ENCODE data around the gene PAX9.
"Not testable (repeated sequence)": the region's sequence is repeated elsewhere in the genome, so short reads cannot be mapped to it uniquely, and the experiment has no call there.

The PAX9 gene

DNA sequence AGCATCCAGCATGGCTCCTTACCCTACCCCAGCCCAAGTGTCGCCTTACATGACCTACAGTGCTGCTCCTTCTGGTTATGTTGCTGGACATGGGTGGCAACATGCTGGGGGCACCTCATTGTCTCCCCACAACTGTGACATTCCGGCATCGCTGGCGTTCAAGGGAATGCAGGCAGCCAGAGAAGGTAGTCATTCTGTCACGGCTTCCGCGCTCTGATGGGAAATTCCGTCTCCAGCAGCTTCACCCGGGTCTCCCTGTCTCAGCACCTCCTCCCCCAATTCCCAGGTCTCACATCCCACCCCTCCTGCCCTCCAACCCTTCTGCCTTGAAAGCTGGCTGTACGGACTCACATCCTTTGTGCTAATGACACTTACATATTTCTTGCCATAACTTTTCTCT is 14.6 kb downstream of the PAX9 start:
- no peak for DNase-seq

DNA sequence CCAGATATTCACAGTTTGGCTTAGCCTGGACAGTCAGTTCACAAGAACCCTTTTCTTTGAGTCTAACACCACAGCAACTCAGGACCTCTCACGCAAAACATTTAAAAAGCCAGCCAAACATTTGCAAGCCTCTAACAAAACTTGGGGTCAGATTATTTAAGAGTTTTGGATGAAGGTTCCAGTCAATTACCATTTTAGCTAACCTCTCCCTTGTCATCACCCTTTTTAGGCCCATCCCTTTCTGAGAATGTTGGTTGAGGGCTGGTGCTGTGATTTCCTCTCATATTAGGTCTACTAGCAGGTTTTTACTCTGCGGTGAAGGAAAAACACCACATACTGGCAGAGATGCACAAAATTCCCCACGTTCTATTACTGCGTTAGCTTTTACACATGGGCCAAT is 20.7 kb downstream of the PAX9 start:
- DNase-seq: no peak

DNA sequence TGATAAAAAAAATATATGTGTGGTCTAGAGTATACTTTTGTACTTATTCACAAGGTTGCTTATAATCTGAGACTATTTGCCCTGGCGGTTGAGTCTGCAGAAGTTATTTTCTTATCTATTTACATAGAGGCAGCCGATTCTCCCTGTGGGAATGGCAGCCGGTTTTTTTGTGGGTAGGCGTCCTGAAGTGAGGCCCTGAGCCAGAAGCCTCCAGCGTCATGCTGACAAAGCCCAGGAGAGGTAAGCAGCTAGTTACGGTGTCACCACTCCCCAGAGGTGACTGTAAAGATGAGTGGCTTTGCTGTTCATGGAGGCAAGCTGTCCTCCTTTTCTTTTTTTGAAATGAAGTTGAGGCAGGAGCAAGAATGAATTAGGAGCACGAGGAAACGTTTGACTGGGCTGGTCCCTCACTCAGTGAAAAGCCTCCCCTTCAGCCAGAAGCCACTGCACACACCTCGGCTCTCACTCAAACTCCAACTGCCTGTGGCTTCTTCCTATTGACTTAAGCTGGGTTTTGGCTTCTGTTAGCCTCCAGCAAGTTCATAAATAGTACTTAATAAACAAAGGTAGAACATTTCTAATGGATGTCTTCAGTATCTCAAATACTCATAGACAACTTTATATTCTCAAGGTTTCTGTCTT is 21.5 kb downstream of the PAX9 start:
- no peak for DNase-seq

DNA sequence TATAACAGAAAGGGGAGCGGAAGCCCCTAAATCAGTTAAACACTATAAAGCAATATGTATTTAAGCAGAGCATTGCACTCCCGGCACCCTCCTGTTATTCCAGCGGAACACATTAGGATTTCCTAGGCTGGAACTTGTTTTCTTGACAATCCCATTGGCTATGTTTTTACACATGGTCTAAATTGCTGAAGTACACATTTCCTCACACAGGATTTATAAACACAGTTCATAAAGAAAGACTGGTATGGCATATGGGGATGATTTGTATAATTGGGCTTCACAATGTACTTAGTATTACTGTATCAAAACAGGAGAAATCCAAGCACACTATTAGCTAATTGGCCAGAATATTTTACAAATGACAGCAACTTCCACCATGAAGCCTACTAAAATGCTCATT is 23.3 kb downstream of the PAX9 start:
- no peak for DNase-seq

DNA sequence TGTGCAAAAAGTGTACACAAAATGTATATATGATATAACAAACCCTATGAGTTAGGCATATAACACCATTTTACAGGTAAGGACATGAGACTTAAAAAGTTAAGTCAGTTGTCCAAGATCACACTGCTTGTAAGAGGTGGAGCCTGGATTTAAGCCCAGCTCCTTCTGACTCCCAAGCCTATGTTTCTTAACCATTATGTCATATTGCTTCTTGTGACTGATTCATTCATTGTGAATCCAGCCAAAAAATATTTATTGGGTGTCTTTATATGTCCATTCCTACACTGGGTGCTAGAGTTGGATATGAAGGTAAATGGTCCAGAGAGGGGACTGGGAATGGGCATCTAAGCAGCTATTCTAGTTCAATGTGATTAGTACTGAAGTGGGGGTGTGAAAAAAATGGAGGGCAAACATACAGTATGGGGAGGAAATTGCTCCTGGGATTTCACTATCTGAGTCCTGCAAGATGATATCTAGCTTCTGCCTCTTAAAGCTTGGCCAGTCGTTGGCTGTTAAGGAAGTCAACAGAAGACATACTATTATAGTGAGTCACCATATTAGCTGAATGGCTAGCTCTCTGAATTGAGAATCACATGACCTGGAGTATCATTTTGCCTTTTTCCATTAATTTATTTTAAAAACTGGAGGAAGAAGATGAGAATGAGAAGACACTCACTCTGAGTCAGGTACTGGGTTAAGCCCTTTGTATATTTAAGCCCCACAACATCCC is 28.8 kb downstream of the PAX9 start:
- DNase-seq: no peak

DNA sequence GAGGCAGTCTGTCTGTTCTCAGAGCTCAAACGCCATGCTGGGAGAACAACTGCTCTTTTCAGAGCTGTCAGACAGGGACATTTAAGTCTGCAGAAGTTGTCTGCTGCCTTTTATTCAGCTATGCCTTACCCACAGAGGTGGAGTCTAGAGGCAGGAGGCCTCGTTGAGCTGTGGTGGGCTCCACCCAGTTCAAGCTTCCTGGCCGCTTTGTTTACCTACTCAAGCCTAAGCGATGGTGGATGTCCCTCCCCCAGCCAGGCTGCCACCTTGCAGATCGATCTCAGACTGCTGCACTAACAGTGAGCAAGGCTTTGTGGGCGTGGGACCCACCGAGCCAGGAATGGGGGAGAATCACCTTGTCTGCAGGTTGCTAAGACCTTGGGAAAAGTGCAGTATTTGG is 37.8 kb downstream of the PAX9 start:
- not testable (repeated sequence) for DNase-seq

DNA sequence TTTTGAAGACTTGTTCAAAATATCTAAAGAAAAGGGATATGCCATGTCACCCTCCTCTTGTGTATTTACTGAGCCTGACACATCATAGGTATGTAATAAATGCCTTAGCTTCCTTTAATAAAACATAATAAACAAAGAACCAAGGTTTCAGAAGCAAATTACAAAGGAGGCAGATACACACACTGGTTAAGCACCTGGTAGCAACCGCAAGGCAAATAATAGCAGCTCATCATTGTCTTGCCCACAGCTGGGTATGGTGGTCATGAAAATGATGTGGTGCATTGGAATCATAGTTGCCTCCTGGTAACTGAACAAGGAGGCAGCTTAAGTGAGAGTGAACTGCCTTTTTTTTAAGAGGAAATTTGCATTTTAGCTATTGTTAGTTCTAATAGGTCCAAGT is 39.0 kb downstream of the PAX9 start:
- peak in 1 of 2 experiments; percentile 13 for DNase-seq

DNA sequence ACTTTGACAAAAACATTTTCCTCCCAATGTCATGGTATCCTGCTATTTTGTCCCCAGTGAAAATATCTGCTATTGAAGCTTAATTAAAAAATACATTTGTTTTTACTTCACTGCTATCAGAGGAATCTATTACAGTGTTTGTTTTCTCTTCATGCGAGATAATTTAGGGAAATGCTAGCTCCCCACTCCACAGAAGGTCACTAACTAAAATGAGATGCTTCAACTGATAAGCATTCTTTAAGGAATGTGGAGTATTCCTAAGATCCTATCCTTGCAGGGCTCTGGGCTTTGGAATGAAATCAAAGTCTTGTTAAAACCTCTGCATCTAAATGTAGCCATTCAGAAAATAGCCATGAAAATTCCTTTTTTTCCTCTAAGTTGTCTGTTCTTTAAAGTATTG is 39.5 kb downstream of the PAX9 start:
- no peak for DNase-seq

DNA sequence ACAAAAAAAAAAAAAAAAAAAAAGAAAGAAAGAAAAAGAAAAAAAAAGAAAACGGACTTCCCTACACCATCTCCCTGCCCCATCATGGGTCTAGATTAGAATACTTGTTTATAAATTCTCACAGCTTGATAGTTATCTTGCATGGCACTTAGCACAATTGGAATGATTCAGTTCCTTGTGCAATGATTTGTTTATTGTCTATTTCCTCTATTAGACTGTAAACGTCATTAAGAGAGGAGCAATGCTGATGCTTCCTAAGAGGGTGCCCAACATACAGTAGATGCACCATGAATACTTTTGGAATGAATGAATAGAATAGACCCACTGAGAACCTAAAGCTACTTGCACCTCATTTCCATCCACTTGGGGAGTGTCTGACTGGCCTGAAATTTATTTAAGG is 40.8 kb downstream of the PAX9 start:
- DNase-seq: no peak

DNA sequence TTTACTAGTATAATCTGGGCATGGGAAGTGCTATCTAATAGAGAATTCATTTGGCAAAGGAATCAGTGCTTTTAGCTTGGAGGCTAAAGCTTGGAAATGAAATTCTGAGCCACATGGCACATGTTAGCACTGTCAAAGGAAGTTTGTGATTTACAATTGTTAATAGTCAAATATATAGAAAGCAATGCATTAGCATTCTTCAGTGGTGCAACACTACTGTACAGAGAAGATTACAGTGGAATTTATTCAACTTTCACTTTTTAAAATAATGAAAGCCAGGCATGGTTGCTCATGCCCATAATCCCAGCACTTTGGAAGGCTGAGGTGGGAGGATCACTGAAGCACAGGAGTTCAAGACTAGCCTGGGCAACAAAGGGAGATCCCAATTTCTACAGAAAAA is 45.9 kb downstream of the PAX9 start:
- DNase-seq: no peak

DNA sequence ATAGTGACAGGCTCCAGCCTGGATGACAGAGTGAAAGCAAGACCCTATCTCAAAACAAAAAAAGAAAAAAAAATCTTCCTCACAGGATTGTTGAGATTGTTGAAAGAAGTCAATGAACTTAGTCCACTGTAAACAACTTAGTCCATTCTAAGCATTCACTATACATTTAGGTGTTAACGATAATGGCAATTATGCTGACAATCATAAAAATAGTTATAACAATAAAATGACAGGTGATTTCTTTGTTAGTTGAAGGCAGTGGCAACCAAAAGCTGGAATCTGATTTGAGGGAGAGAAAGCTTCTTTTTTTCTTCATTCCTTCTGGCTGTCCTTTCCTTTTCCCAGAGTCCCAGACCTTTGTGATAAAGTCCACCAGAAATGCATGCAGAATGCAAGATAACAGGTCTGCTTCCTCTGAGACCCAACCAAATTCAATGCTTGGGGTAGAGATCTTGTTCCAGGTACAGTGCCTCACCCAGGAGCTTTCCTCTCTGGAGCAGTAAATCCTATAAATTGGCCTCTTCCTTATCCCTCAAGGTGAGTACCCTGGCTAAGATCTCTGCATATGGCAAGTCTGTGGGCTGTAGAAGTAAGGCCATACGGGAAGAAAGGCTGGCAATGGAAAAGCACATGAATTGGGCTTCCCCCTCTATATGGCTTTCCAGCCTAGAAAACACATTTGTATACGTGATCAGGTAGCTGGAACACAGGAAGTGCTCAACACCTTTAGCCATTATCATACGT is 52.5 kb downstream of the PAX9 start:
- no peak for DNase-seq

DNA sequence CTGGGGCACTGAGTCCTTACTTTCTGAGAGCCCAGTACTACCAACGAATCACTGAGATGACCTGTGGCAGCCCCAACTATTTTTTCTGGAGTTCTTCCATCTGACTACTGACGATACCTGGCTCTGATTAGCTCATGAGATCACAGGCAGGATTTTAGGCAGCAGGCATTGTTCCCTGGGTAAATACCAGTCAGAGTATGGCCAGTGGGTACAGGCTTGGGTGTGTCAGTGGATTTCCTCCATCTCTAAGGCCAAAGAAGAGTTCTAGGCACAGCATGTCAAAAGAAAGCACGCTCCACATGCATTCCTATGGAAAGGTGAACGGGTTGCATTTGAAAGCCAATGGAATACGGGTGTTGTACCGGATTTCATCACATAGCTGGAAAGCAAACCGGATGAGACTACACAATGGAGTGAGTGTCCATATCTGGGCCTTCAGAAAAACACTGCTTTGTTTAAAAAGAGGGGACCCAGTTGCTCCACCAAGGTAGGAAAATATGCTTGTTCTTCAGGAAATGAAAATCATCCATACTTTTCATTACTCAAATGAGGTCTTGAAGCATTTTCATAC is 55.0 kb downstream of the PAX9 start:
- DNase-seq: no peak

DNA sequence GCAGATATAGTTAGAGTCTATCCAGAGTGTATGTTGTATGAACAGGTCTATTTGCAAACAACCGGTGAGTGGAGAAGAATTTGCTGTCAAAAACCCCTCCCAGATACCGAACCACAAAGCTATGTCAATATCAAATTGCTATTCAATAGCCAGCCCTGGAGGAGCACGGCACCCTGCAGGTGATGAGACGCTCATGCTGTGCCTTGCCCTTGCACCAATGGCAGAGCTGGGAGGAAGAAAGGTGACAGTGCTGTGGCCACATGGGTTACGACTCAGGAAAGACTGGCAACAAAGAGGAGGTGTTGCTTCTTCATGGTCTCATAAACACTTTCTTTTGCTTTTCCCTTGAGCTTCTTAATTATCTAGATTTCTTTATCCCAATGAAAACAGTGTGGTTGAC is 55.7 kb downstream of the PAX9 start:
- DNase-seq: peak in 1 of 2 experiments; percentile 11

DNA sequence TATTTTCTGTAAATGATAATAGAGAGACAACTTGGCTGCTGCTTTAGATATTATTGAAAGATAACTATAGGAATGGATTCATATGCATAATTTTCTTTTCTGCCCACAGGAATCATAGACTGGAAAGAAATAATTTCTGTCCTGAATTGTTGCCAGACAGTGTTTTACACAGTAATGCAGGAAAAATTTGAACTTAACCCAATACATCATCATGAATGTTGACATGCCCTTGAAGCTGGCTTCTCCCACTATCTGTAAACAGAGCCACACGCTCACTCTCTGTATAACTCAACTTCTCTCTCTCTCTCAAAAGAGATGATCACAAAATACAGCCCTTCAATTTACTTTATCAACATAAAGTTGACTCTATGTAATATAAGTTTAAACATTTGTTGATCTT is 56.6 kb downstream of the PAX9 start:
- no peak for DNase-seq

DNA sequence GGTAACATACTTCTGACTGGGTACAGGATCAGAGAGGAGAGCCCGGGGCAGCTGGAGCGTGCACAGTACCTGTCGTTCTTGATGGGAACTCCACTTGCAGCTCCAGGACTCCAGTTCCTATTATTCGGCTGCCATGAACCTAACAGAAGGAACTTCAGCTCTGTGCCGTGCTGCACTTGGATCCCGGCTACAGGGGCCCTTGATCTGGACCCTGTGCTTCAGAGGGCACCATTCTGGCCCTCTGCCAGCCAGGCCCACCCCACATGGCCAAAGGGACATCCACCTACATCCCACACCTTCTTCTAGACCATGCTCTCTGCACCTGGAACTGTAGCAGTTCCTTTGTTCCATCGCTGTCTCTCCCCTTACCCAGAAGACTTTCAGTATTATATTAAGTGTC is 58.2 kb downstream of the PAX9 start:
- no peak for DNase-seq

DNA sequence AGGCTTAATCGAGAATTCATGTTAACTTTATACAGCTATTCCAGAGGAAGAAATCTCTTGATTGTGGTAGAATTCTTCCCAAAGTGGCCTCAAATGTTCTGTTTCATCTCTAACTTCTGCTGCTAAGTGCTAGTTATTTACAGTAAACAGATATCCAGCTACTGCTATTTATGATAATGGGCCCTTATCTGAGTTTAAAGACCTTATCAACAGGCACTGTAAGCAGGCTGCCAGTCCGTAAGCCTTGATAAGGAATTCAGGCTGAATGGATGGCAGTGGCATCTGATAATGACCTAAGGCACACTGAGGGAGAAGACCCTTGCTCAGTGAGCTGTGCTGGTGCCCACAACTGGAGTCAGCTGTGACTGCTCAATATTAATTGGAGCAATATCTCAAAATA is 59.0 kb downstream of the PAX9 start:
- no peak for DNase-seq

DNA sequence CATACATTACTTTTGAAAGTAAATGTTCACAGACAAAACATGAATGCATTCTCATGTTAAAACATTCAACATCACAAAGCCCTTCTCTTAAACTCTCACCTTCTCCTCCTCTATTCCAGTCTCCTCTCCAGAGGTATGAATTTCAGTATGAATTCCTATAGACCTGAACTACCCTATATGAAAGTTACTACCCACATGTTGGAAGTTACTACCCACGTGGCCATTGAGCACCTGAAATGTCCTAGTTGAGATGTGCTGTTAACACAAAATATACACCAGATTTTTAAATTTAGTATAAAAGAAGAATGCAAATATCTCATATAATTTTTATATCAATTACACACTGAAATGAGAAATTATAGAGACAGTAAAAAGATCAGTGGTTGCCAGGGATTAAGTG is 60.2 kb downstream of the PAX9 start:
- no peak for DNase-seq

DNA sequence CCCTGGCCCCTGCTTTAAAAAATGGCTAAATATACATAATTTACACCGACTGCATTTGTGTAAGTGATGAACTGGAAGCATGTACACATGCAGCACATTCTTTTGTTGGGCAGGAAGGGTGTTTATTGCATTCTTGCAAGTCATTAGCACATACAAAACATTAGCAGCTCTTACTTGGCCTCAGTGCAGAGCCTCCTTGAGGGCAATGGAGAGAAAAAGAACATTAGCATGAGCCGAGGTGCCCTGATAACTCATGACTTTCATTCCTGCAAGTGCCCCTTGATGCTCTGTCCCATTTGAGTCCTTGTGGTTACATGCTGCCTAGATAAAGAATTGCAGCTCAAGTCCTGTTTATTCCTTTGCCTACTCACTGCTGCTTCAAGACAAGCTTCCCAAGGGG is 61.9 kb downstream of the PAX9 start:
- no peak for DNase-seq

DNA sequence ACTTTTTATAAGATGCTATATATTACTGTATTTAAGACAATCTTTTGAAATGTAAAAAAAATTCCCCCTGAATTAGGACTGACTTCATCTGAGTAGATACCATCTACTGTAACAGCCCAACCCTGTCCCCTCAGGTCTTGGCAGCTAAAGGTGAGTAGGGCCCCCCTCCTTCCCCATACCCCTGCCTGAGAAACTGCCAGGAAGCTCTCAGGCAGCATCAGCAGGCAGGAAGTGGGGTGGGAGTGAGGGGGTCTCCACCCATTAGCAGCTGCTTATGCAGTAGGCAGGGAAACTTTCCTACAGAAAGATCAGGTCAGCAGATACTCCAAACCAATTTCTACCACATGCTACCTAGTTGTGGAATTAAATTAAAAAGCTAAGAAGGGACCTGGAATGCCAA is 62.5 kb downstream of the PAX9 start:
- no peak for DNase-seq

DNA sequence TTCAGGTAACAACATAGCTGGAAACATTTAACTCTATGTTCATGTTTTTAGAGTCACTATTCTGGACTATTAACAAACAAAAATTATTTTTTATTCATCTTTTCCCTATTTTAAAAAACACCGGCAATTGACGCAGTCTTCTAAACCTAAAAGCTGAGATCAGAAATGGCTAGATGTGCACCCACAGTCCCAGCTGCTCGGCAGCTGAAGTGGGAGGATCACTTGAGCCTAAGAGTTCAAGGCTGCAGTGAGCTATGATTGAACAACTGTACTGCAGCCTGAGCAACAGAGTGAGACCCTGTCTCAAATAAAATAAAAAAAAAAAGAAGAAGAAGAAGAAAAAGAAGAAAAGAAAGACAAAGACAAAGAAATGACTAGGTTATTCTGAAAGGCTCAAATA is 64.5 kb downstream of the PAX9 start:
- DNase-seq: no peak
